Measurements from ENCODE around the gene PELI2. TPM values are rescaled to one million over a fixed set of nuclear protein-coding genes. Genes with fewer than 3 reads are reported as not detected.

PELI2 gene
- total RNA-seq, 1 experiment from 2014 or later: 10.0 TPM

GRCh38 chr14:56147986-56148901 lies 30.0 kb downstream of the PELI2 start:
- no peak overlapping the region for H3K4me3 ChIP-seq
- no peaks in the 10 kb centered on the region for H4K20me1 ChIP-seq (ENCODE audit: insufficient read depth)
- CTCF ChIA-PET: no interaction called here
- H3K27me3 ChIP-seq (ENCODE audit: insufficient read depth, low read depth): no peaks in the 10 kb centered on the region
- H3K9me2 ChIP-seq (ENCODE audit: insufficient read depth): no peaks in the 10 kb centered on the region
- H3K79me2 ChIP-seq (ENCODE audit: low read depth): no peaks in the 10 kb centered on the region
- H2AFZ ChIP-seq: no peak overlapping the region
- no peaks in the 10 kb centered on the region for H3K36me3 ChIP-seq (ENCODE audit: low read depth)
- no peak overlapping the region for H3K4me2 ChIP-seq
- DNase-seq: no peak
- intact Hi-C loops (cut with micrococcal nuclease; ENCODE audit: unreplicated experiment): no loop called here
- TF ChIP-seq EZH2 (IDR thresholded peaks at IDR 0.05; ENCODE audit: low read depth) (no peak), CTCF (conservative IDR thresholded peaks at IDR 0.05) (no peak)
- H3K4me1 ChIP-seq (replicated peaks; ENCODE audit: insufficient read depth): no peaks in the 10 kb centered on the region
- POLR2A ChIA-PET (ENCODE audit: unreplicated experiment): no interaction called here
- no peak overlapping the region for H3K27ac ChIP-seq
- no TSS peak for BruUV-seq (replicated peaks)
- H3K9me3 ChIP-seq (ENCODE audit: insufficient read depth, low read depth): no peaks in the 10 kb centered on the region
- no peaks in the 10 kb centered on the region for H3F3A ChIP-seq (ENCODE audit: insufficient read depth, low read depth)

- ChIA-PET POLR2A (ENCODE audit: unreplicated experiment) (no interaction called here), CTCF (no interaction called here)
- no peak overlapping the region for H3K4me3 ChIP-seq
- BruUV-seq (replicated peaks): no TSS peak
- intact Hi-C loops (cut with micrococcal nuclease; ENCODE audit: unreplicated experiment): no loop called here
- TF ChIP-seq CTCF (conservative IDR thresholded peaks at IDR 0.05) (no peak), EZH2 (IDR thresholded peaks at IDR 0.05; ENCODE audit: low read depth) (no peak)
- no peaks in the 10 kb centered on the region for H4K20me1 ChIP-seq (ENCODE audit: insufficient read depth)
- H3K4me2 ChIP-seq: no peak overlapping the region
- no peak overlapping the region for H3K27ac ChIP-seq
- DNase-seq: no peak
- H3K9me2 ChIP-seq (ENCODE audit: insufficient read depth): no peaks in the 10 kb centered on the region
- no peaks in the 10 kb centered on the region for H3F3A ChIP-seq (ENCODE audit: insufficient read depth, low read depth)
- no peaks in the 10 kb centered on the region for H3K79me2 ChIP-seq (ENCODE audit: low read depth)
- no peaks in the 10 kb centered on the region for H3K9me3 ChIP-seq (ENCODE audit: insufficient read depth, low read depth)
- no peak overlapping the region for H2AFZ ChIP-seq
- H3K27me3 ChIP-seq (ENCODE audit: insufficient read depth, low read depth): no peaks in the 10 kb centered on the region
- H3K36me3 ChIP-seq (ENCODE audit: low read depth): no peaks in the 10 kb centered on the region
- H3K4me1 ChIP-seq (replicated peaks; ENCODE audit: insufficient read depth): no peaks in the 10 kb centered on the region
Observed at GRCh38 chr14:56149151-56149550, 30.9 kb downstream of the PELI2 start.

GRCh38 chr14:56149995-56150394 lies 31.8 kb downstream of the PELI2 start:
- ChIA-PET POLR2A (ENCODE audit: unreplicated experiment) (no interaction called here), CTCF (no interaction called here)
- Histone ChIP-seq H3K79me2 (ENCODE audit: low read depth) (no peaks in the 10 kb centered on the region), H3K4me1 (replicated peaks; ENCODE audit: insufficient read depth) (no peaks in the 10 kb centered on the region), H3K27ac (no peak overlapping the region), H3K9me3 (ENCODE audit: insufficient read depth, low read depth) (no peaks in the 10 kb centered on the region), H4K20me1 (ENCODE audit: insufficient read depth) (no peaks in the 10 kb centered on the region), H3K9me2 (ENCODE audit: insufficient read depth) (no peaks in the 10 kb centered on the region), H3K4me2 (no peak overlapping the region), H3K4me3 (no peak overlapping the region), H3F3A (ENCODE audit: insufficient read depth, low read depth) (no peaks in the 10 kb centered on the region), H3K36me3 (ENCODE audit: low read depth) (no peaks in the 10 kb centered on the region), H2AFZ (no peak overlapping the region), H3K27me3 (ENCODE audit: insufficient read depth, low read depth) (no peaks in the 10 kb centered on the region)
- intact Hi-C loops (cut with micrococcal nuclease; ENCODE audit: unreplicated experiment): no loop called here
- no TSS peak for BruUV-seq (replicated peaks)
- no peak for DNase-seq
- no peak for TF ChIP-seq CTCF (conservative IDR thresholded peaks at IDR 0.05)
- no peak for TF ChIP-seq EZH2 (IDR thresholded peaks at IDR 0.05; ENCODE audit: low read depth)

Data from PC-9 (cell line).